HG03342 (cell line): ENCODE data around the gene OR7G2.
"Not testable (repeated sequence)": the region's sequence is repeated elsewhere in the genome, so short reads cannot be mapped to it uniquely, and the experiment has no call there.

ENCODE experiments used
- ATAC-seq: cut with Tn5 transposase; IDR thresholded peaks from one replicate; pipeline ENCODE4 v1.9.1; 2021; ENCODE audit warnings: mild to moderate bottlenecking, moderate library complexity; ENCODE audit not compliant: unreplicated experiment

The OR7G2 gene

GRCh38 chr19:9075064-9075949, 32.0 kb downstream of the OR7G2 start:
- ATAC-seq = no peak

GRCh38 chr19:9073806-9074205, 33.5 kb downstream of the OR7G2 start:
- ATAC-seq = no peak

GRCh38 chr19:9071720-9072119, 35.6 kb downstream of the OR7G2 start:
- ATAC-seq = not testable (repeated sequence)

- ATAC-seq = no peak
Measured at GRCh38 chr19:9070066-9070465, 37.2 kb downstream of the OR7G2 start.

GRCh38 chr19:9065457-9066014, 41.7 kb downstream of the OR7G2 start:
- no peak for ATAC-seq

- no peak for ATAC-seq
Measured at GRCh38 chr19:9061879-9062278, 45.4 kb downstream of the OR7G2 start.

- ATAC-seq = no peak
Measured at GRCh38 chr19:9060564-9061340, 46.5 kb downstream of the OR7G2 start.

- no peak for ATAC-seq
Measured at GRCh38 chr19:9058905-9059667, 48.2 kb downstream of the OR7G2 start.

GRCh38 chr19:9057505-9058258, 49.6 kb downstream of the OR7G2 start:
- no peak for ATAC-seq

GRCh38 chr19:9056131-9056530, 51.1 kb downstream of the OR7G2 start:
- ATAC-seq = not testable (repeated sequence)

GRCh38 chr19:9054765-9055164, 52.5 kb downstream of the OR7G2 start:
- ATAC-seq = no peak

- ATAC-seq = no peak
Measured at GRCh38 chr19:9054207-9054606, 53.1 kb downstream of the OR7G2 start.

GRCh38 chr19:9053674-9054073, 53.6 kb downstream of the OR7G2 start:
- ATAC-seq = not testable (repeated sequence)

GRCh38 chr19:9052894-9053293, 54.4 kb downstream of the OR7G2 start:
- no peak for ATAC-seq
